Vagina (tissue), 2 donors: Measurements from ENCODE around the gene KLHL33. TPM values are rescaled to one million over a fixed set of nuclear protein-coding genes. Genes with fewer than 3 reads are reported as not detected.

Experiments used
- DNase-seq, 2 donors: peaks; one replicate each; pipeline ENCODE4 v3.0.0-alpha.2; 2017; ENCODE audit errors: extremely low spot score in 2 of 2
- H3K27ac ChIP-seq: fragments of 200-600 bp; sonication (generic); one replicate; pipeline ENCODE4 v1.5.1; 2019
- H3K27me3 ChIP-seq: fragments of 200-600 bp; sonication (generic); one replicate; pipeline ENCODE4 v1.5.1; 2019
- H3K36me3 ChIP-seq, 2 donors: fragments of 200-600 bp; sonication (generic); one replicate each; pipeline ENCODE4 v1.5.1; 2017 to 2019
- H3K4me1 ChIP-seq: fragments of 200-600 bp; sonication (generic); one replicate; pipeline ENCODE4 v1.5.1; 2019
- H3K4me3 ChIP-seq, 2 donors: fragments of 200-600 bp; sonication (generic); 1 replicate in 1 of 2; 2 replicates in 1 of 2; pipeline ENCODE4 v1.5.1; 2016 to 2019
- H3K9me3 ChIP-seq: fragments of 200-600 bp; sonication (generic); one replicate; pipeline ENCODE4 v1.5.1; 2019
- POLR2A ChIP-seq, 2 donors: fragments of 450-650 bp; IDR thresholded peaks; one replicate each; pipeline ENCODE4 v1.6.1; 2017; ENCODE audit warnings: antibody characterized with exemption in 2 of 2, mild to moderate bottlenecking in 2 of 2, moderate library complexity in 2 of 2
- POLR2AphosphoS5 ChIP-seq, 2 donors: sonication (generic); formaldehyde crosslinking; IDR thresholded peaks; one replicate each; pipeline ENCODE4 v1.9.0; 2017; ENCODE audit warnings: antibody characterized with exemption in 2 of 2, mild to moderate bottlenecking in 2 of 2, low read depth in 1 of 2; ENCODE audit not compliant: insufficient read depth in 1 of 2
- intact Hi-C: fragments of 100-400 bp; cut with DNase I; formaldehyde crosslinking; loops from one replicate; pipeline ENCODE4 v1.15.1; 2023
- total RNA-seq: library from RNA; depleted of rRNA; stranded (reverse); fragments of >200 nt; gene quantifications from one replicate; pipeline ENCODE4 v1.2.3, GENCODE V29; 2016
- TF ChIP-seq, protein P1 (sequence below), 3 experiments: fragments of 450-650 bp in 2 of 3; fragments of 200-600 bp in 1 of 3; sonication (generic) in 1 of 3; IDR thresholded peaks; one replicate each; pipeline ENCODE4 v1.5.1; 2017 to 2019; ENCODE audit warnings: antibody characterized with exemption in 3 of 3, mild to moderate bottlenecking in 2 of 3, moderate library complexity in 2 of 3

KLHL33 gene
- total RNA-seq, 1 donor from 2014 or later, result 1.2 TPM

DNA sequence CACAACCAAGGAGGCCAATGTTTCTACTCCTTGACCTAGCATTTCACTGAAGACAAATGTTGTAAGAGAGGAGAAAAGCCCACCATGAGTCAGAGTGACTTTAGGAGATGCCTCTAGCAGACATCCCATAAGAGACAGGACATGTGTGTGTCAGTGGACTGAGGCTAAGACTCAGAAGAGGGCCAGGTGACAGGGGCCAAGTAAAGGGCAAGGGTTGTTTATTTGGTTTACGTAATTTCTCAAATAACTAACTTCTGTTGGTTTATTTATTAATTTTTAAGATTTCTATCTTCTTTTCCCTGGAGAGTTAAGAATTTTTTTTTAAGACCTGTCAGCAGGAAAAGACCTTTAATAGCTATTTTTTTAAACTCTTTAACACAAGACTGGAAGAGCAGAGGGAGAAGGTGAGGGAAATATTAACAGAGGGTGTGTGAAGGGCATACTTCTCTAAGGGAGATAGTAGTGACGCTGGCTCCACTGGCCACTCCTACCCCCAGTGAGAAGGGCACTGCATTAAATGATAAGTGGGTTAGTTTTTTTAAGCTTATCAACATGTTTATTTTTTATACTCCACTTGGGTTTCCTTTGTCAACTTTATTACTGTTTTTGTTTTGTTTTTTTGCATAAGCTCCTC is 36.7 kb upstream of the KLHL33 start:
- no peaks in the 10 kb centered on the region for H3K27me3 ChIP-seq
- DNase-seq, result no peak
- H3K36me3 ChIP-seq, result peaks cover 0 to 37% of the 10 kb centered on the region in 2 donors
- no peak overlapping the region for H3K27ac ChIP-seq
- no peaks in the 10 kb centered on the region for H3K9me3 ChIP-seq
- TF ChIP-seq POLR2A (IDR thresholded peaks at IDR 0.05) (no peak), POLR2AphosphoS5 (IDR thresholded peaks at IDR 0.05; ENCODE audit: insufficient read depth in 1 of 2, low read depth in 1 of 2) (no peak)
- TF ChIP-seq, protein P1, sequence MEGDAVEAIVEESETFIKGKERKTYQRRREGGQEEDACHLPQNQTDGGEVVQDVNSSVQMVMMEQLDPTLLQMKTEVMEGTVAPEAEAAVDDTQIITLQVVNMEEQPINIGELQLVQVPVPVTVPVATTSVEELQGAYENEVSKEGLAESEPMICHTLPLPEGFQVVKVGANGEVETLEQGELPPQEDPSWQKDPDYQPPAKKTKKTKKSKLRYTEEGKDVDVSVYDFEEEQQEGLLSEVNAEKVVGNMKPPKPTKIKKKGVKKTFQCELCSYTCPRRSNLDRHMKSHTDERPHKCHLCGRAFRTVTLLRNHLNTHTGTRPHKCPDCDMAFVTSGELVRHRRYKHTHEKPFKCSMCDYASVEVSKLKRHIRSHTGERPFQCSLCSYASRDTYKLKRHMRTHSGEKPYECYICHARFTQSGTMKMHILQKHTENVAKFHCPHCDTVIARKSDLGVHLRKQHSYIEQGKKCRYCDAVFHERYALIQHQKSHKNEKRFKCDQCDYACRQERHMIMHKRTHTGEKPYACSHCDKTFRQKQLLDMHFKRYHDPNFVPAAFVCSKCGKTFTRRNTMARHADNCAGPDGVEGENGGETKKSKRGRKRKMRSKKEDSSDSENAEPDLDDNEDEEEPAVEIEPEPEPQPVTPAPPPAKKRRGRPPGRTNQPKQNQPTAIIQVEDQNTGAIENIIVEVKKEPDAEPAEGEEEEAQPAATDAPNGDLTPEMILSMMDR (IDR thresholded peaks at IDR 0.05), result no peak
- no peak overlapping the region for H3K4me3 ChIP-seq
- H3K4me1 ChIP-seq, result peaks cover 11% of the 10 kb centered on the region
- intact Hi-C loops, result no loop called here

DNA sequence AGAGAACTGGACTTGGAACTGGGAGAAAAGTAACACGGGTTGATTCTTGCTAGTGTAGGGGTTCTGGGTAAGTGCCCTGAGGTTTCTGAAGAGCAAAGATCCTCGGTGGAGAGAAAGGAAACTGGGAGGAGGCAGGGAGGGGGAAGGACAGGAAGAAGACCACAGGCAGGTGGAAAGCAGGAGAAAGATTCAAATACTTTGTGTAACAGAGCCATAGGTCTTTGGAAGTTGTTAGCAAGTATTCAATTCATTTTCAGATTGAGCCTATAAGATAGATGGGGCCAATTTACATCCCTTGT is 34.6 kb upstream of the KLHL33 start:
- Histone ChIP-seq H3K27ac (peak overlapping the region; percentile 89), H3K4me1 (peaks cover 11% of the 10 kb centered on the region), H3K27me3 (no peaks in the 10 kb centered on the region), H3K36me3 (peaks cover 0 to 24% of the 10 kb centered on the region in 2 donors), H3K9me3 (no peaks in the 10 kb centered on the region), H3K4me3 (peak overlapping the region; percentile 70 to 92)
- TF ChIP-seq, protein P1 (IDR thresholded peaks at IDR 0.05), result no peak
- TF ChIP-seq POLR2AphosphoS5 (IDR thresholded peaks at IDR 0.05; ENCODE audit: insufficient read depth in 1 of 2, low read depth in 1 of 2), result no peak
- no peak for TF ChIP-seq POLR2A (IDR thresholded peaks at IDR 0.05)
- intact Hi-C loops, result no loop called here
- no peak for DNase-seq

DNA sequence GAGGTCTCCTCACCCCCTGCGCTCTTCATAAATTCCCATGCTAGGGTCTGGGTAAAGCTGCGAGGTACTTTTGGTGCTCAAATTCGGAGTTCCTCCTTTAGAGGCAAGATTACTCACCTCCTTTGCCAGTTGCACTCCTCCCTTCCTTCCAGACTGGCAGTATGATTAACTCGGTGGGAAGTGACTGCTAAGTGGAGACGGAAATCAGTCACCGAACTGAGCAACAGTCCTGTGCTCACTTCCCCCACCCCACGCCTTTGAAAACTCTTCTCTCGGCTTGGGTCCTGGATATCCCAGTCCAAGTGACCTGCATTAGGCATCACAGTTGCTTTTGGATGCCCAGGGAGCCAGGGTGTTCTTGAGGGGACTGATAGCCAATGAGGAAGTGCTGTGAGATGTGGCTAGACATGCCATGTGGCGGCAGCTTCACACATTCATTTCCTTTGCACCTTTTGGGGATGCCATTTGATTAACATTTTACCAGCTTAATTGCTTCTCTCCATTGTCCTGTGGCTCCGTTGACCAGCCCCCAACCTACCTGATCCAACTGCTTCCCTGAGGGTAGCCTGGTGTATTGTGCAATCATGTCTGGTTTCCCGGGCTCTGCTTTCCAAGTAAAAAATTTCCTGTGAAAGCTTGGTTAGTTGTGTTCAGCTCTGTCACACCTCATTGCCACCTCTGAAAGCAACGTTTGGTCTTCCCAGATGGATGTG is 34.1 kb upstream of the KLHL33 start:
- peak overlapping the region; percentile 89 for H3K27ac ChIP-seq
- H3K36me3 ChIP-seq, result peaks cover 0 to 19% of the 10 kb centered on the region in 2 donors
- TF ChIP-seq POLR2AphosphoS5 (IDR thresholded peaks at IDR 0.05; ENCODE audit: insufficient read depth in 1 of 2, low read depth in 1 of 2) (no peak), POLR2A (IDR thresholded peaks at IDR 0.05) (no peak)
- TF ChIP-seq, protein P1 (IDR thresholded peaks at IDR 0.05), result no peak
- peaks cover 11% of the 10 kb centered on the region for H3K4me1 ChIP-seq
- H3K27me3 ChIP-seq, result no peaks in the 10 kb centered on the region
- H3K4me3 ChIP-seq, result peak overlapping the region; percentile 70 to 92
- H3K9me3 ChIP-seq, result no peaks in the 10 kb centered on the region
- intact Hi-C loops, result loop anchor here (10.0 kb wide), 1 partner anchor 145 kb away; no protein-coding TSS in a partner anchor
- no peak for DNase-seq

DNA sequence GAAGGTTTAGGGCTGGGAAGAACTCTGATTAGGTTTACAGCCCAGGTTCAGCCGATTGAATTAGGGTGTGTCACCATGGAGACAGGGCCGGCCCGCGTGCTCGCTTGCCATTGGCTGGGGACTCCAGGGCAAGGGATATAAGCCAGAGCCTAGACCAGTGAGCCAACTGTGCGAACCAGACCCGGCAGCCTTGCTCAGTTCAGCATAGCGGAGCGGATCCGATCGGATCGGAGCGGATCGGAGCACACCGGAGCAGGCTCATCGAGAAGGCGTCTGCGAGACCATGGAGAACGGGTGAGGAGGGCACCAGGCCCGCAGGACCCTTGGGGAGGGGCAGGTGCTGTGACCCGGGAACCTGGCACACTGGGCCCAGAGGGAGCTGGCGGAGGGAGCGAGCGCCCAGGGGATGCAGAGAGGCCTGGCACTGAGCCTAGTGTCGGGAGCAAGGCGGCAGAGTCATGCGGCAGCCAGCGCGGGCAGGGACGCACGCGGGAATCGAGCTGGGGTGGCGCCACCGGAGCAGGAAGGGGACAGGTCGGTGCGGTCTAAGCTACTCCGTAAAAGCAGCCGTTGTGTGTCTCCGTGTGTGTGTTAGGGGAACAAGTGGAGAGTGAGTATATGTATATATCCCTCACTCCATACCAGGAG is 33.4 kb upstream of the KLHL33 start, which contains the start of gene PNP:
TSS of gene PNP (plus strand) at position 165 of the 648 bp plus-strand sequence. CDS start at position 284, 119 bp downstream.
- Histone ChIP-seq H3K27ac (peak within 1 kb of the TSS; percentile 89), H3K36me3 (peaks cover 0 to 12% of the 10 kb centered on the region in 2 donors), H3K9me3 (no peaks in the 10 kb centered on the region), H3K4me1 (peaks cover 11% of the 10 kb centered on the region), H3K4me3 (peak within 1 kb of the TSS; percentile 70 to 92), H3K27me3 (no peaks in the 10 kb centered on the region)
- peak; percentile 21 to 98 for TF ChIP-seq POLR2AphosphoS5 (IDR thresholded peaks at IDR 0.05; ENCODE audit: insufficient read depth in 1 of 2, low read depth in 1 of 2)
- TF ChIP-seq, protein P1 (IDR thresholded peaks at IDR 0.05), result no peak
- TF ChIP-seq POLR2A (IDR thresholded peaks at IDR 0.05), result peak; percentile 19 to 92
- intact Hi-C loops, result loop anchor here (10.0 kb wide), 1 partner anchor 145 kb away; no protein-coding TSS in a partner anchor
- peak in 1 of 2 donors; percentile 94 for DNase-seq
